Activated naive CD4-positive, alpha-beta T cell treated with anti-CD3 and anti-CD28 coated beads, Interleukin-2, amount 10 ng/mL, durations not matched to agents 5 hours and 36 hours (primary cell): ENCODE measurements around the gene LGALS9B. TPM values are rescaled to one million over a fixed set of nuclear protein-coding genes. Genes with fewer than 3 reads are reported as not detected.

Experiments used
- total RNA-seq, 2 experiments: library from RNA; stranded (reverse); gene quantifications; one replicate each; pipeline ENCODE4 v1.2.3, GENCODE V29; 2021

LGALS9B gene
- total RNA-seq, result not detected

GRCh38 chr17:20467447-20467846 is at the start of gene LGALS9B:
Gene LGALS9B (minus strand): TSS chr17:20467539. CDS start chr17:20467470, 69 bp downstream.

Other genes starting within 250 kb of the LGALS9B start
- gene CDRT15L2, start 112.2 kb upstream of the LGALS9B start, total RNA-seq, result not detected